ENCODE data around the gene ZBED4.

Gene ZBED4

DNA sequence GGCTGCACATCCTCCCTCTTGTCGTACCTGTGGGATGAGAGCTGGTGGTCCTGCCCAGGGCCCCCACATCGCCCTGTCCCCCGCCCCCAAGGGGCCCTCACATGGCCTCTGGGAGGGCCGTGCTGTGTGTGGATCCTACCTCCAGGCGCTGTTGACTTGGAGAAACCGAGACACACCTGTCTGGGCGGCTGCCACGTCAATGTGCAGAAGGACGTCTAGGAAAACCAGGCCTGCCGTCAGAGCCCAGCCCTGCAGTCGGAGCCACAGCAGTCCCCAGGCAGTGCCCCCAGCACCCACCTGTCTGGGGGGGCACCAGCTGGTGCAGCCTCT is 50.4 kb downstream of the ZBED4 start:
- no peak overlapping the region for H3K4me3 ChIP-seq (ENCODE audit: low read length)
- H3K27me3 ChIP-seq (ENCODE audit: control insufficient read depth, insufficient read depth, low read length) = no peaks in the 10 kb centered on the region
- peaks cover 14% of the 10 kb centered on the region for H3K36me3 ChIP-seq (ENCODE audit: control insufficient read depth, insufficient read depth, low read length)
- no peaks in the 10 kb centered on the region for H3K4me1 ChIP-seq (ENCODE audit: control insufficient read depth, insufficient read depth, low read length)
- no peak overlapping the region for H3K9ac ChIP-seq (ENCODE audit: low read length)
- H3K9me3 ChIP-seq (ENCODE audit: control insufficient read depth, low read length) = no peaks in the 10 kb centered on the region

GRCh38 chr22:49905465-49905864 is 51.8 kb downstream of the ZBED4 start:
- H3K4me1 ChIP-seq (ENCODE audit: control insufficient read depth, insufficient read depth, low read length) = no peaks in the 10 kb centered on the region
- no peak overlapping the region for H3K4me3 ChIP-seq (ENCODE audit: low read length)
- H3K27me3 ChIP-seq (ENCODE audit: control insufficient read depth, insufficient read depth, low read length) = no peaks in the 10 kb centered on the region
- no peak overlapping the region for H3K9ac ChIP-seq (ENCODE audit: low read length)
- peaks cover 14% of the 10 kb centered on the region for H3K36me3 ChIP-seq (ENCODE audit: control insufficient read depth, insufficient read depth, low read length)
- no peaks in the 10 kb centered on the region for H3K9me3 ChIP-seq (ENCODE audit: control insufficient read depth, low read length)

- Histone ChIP-seq H3K4me3 (ENCODE audit: low read length) (no peak overlapping the region), H3K27me3 (ENCODE audit: control insufficient read depth, insufficient read depth, low read length) (no peaks in the 10 kb centered on the region), H3K9ac (ENCODE audit: low read length) (no peak overlapping the region), H3K36me3 (ENCODE audit: control insufficient read depth, insufficient read depth, low read length) (peaks cover 14% of the 10 kb centered on the region), H3K9me3 (ENCODE audit: control insufficient read depth, low read length) (no peaks in the 10 kb centered on the region), H3K4me1 (ENCODE audit: control insufficient read depth, insufficient read depth, low read length) (no peaks in the 10 kb centered on the region)
Observed at GRCh38 chr22:49906071-49906798, 52.6 kb downstream of the ZBED4 start.

- Histone ChIP-seq H3K9ac (ENCODE audit: low read length) (no peak overlapping the region), H3K4me1 (ENCODE audit: control insufficient read depth, insufficient read depth, low read length) (no peaks in the 10 kb centered on the region), H3K9me3 (ENCODE audit: control insufficient read depth, low read length) (no peaks in the 10 kb centered on the region), H3K36me3 (ENCODE audit: control insufficient read depth, insufficient read depth, low read length) (peaks cover 14% of the 10 kb centered on the region), H3K27me3 (ENCODE audit: control insufficient read depth, insufficient read depth, low read length) (no peaks in the 10 kb centered on the region), H3K4me3 (ENCODE audit: low read length) (no peak overlapping the region)
Observed at GRCh38 chr22:49906799-49907290, 53.2 kb downstream of the ZBED4 start.

DNA sequence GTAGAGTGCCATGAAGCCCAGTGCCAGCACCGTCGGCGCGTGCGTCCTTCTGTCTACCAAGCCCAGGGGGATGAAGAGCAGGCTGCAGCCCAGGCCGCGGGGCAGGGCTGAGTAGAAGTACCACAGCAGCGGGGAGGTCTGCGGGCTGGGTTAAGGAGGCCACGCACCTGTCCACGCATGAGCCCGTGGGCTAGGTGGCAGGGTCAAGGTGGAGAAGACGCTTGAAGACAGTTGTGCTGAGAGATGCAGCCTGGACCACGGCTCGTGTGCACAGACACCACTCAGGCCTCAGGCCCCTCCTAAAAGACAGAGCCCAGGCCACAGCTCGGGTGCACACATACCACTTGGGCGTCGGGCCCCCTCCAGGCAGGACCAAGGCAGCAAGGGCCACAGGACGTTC is 54.2 kb downstream of the ZBED4 start:
- Histone ChIP-seq H3K36me3 (ENCODE audit: control insufficient read depth, insufficient read depth, low read length) (peaks cover 14% of the 10 kb centered on the region), H3K4me3 (ENCODE audit: low read length) (no peak overlapping the region), H3K9ac (ENCODE audit: low read length) (no peak overlapping the region), H3K9me3 (ENCODE audit: control insufficient read depth, low read length) (no peaks in the 10 kb centered on the region), H3K27me3 (ENCODE audit: control insufficient read depth, insufficient read depth, low read length) (no peaks in the 10 kb centered on the region), H3K4me1 (ENCODE audit: control insufficient read depth, insufficient read depth, low read length) (no peaks in the 10 kb centered on the region)

- H3K9ac ChIP-seq (ENCODE audit: low read length) = no peak overlapping the region
- H3K9me3 ChIP-seq (ENCODE audit: control insufficient read depth, low read length) = no peaks in the 10 kb centered on the region
- H3K36me3 ChIP-seq (ENCODE audit: control insufficient read depth, insufficient read depth, low read length) = peaks cover 14% of the 10 kb centered on the region
- H3K4me1 ChIP-seq (ENCODE audit: control insufficient read depth, insufficient read depth, low read length) = no peaks in the 10 kb centered on the region
- no peaks in the 10 kb centered on the region for H3K27me3 ChIP-seq (ENCODE audit: control insufficient read depth, insufficient read depth, low read length)
- H3K4me3 ChIP-seq (ENCODE audit: low read length) = no peak overlapping the region
Observed at GRCh38 chr22:49909476-49910205, 56.0 kb downstream of the ZBED4 start.

- peaks cover 14% of the 10 kb centered on the region for H3K36me3 ChIP-seq (ENCODE audit: control insufficient read depth, insufficient read depth, low read length)
- H3K9me3 ChIP-seq (ENCODE audit: control insufficient read depth, low read length) = no peaks in the 10 kb centered on the region
- no peak overlapping the region for H3K4me3 ChIP-seq (ENCODE audit: low read length)
- no peaks in the 10 kb centered on the region for H3K4me1 ChIP-seq (ENCODE audit: control insufficient read depth, insufficient read depth, low read length)
- H3K9ac ChIP-seq (ENCODE audit: low read length) = no peak overlapping the region
- no peaks in the 10 kb centered on the region for H3K27me3 ChIP-seq (ENCODE audit: control insufficient read depth, insufficient read depth, low read length)
Observed at GRCh38 chr22:49910229-49911155, 56.8 kb downstream of the ZBED4 start.

- Histone ChIP-seq H3K27me3 (ENCODE audit: control insufficient read depth, insufficient read depth, low read length) (no peaks in the 10 kb centered on the region), H3K4me3 (ENCODE audit: low read length) (no peak overlapping the region), H3K9ac (ENCODE audit: low read length) (no peak overlapping the region), H3K36me3 (ENCODE audit: control insufficient read depth, insufficient read depth, low read length) (peaks cover 12% of the 10 kb centered on the region), H3K4me1 (ENCODE audit: control insufficient read depth, insufficient read depth, low read length) (peaks cover 4% of the 10 kb centered on the region), H3K9me3 (ENCODE audit: control insufficient read depth, low read length) (no peaks in the 10 kb centered on the region)
Observed at GRCh38 chr22:49911881-49912625, 58.4 kb downstream of the ZBED4 start.

- Histone ChIP-seq H3K36me3 (ENCODE audit: control insufficient read depth, insufficient read depth, low read length) (peaks cover 2% of the 10 kb centered on the region), H3K9ac (ENCODE audit: low read length) (no peak overlapping the region), H3K27me3 (ENCODE audit: control insufficient read depth, insufficient read depth, low read length) (no peaks in the 10 kb centered on the region), H3K4me1 (ENCODE audit: control insufficient read depth, insufficient read depth, low read length) (peaks cover 8% of the 10 kb centered on the region), H3K4me3 (ENCODE audit: low read length) (no peak overlapping the region), H3K9me3 (ENCODE audit: control insufficient read depth, low read length) (no peaks in the 10 kb centered on the region)
Observed at GRCh38 chr22:49913026-49913425, 59.4 kb downstream of the ZBED4 start.

GRCh38 chr22:49913446-49913845 is 59.8 kb downstream of the ZBED4 start:
- peaks cover 8% of the 10 kb centered on the region for H3K4me1 ChIP-seq (ENCODE audit: control insufficient read depth, insufficient read depth, low read length)
- no peaks in the 10 kb centered on the region for H3K36me3 ChIP-seq (ENCODE audit: control insufficient read depth, insufficient read depth, low read length)
- no peaks in the 10 kb centered on the region for H3K9me3 ChIP-seq (ENCODE audit: control insufficient read depth, low read length)
- no peak overlapping the region for H3K4me3 ChIP-seq (ENCODE audit: low read length)
- no peaks in the 10 kb centered on the region for H3K27me3 ChIP-seq (ENCODE audit: control insufficient read depth, insufficient read depth, low read length)
- H3K9ac ChIP-seq (ENCODE audit: low read length) = no peak overlapping the region

GRCh38 chr22:49914256-49914655 is 60.6 kb downstream of the ZBED4 start:
- no peaks in the 10 kb centered on the region for H3K9me3 ChIP-seq (ENCODE audit: control insufficient read depth, low read length)
- H3K36me3 ChIP-seq (ENCODE audit: control insufficient read depth, insufficient read depth, low read length) = no peaks in the 10 kb centered on the region
- no peaks in the 10 kb centered on the region for H3K27me3 ChIP-seq (ENCODE audit: control insufficient read depth, insufficient read depth, low read length)
- H3K4me3 ChIP-seq (ENCODE audit: low read length) = no peak overlapping the region
- H3K9ac ChIP-seq (ENCODE audit: low read length) = no peak overlapping the region
- peaks cover 12% of the 10 kb centered on the region for H3K4me1 ChIP-seq (ENCODE audit: control insufficient read depth, insufficient read depth, low read length)

Measured in mucosa of stomach (tissue), 1 donor.